Psoas muscle (tissue), 8 donors: ENCODE results near the gene SCAMP1. TPM values are rescaled to one million over a fixed set of nuclear protein-coding genes. Genes with fewer than 3 reads are reported as not detected.

Experiments used
- ATAC-seq, 4 donors: fragments of 200-7000 bp; cut with Tn5 transposase; one replicate each; pipeline ENCODE4 v1.9.1; 2020; ENCODE audit warnings: moderate library complexity in 3 of 4, mild to moderate bottlenecking in 2 of 4
- DNase-seq, 2 donors: peaks; one replicate each; pipeline ENCODE4 v3.0.0-alpha.2; 2020
- H3K27ac ChIP-seq: fragments of 200-600 bp; one replicate; pipeline ENCODE4 v1.8.0; 2022
- H3K27me3 ChIP-seq, 3 donors: fragments of 200-600 bp in 1 of 3; one replicate each; pipeline versions ENCODE4 v1.6.1 to v1.8.0; 2013 to 2022; ENCODE audit warnings: low read length in 2 of 3, mild to moderate bottlenecking in 2 of 3, moderate library complexity in 1 of 3; ENCODE audit not compliant: insufficient read depth in 3 of 3
- H3K36me3 ChIP-seq, 2 donors: fragments of 200-600 bp in 1 of 2; one replicate each; pipeline versions ENCODE4 v1.6.1 to v1.8.0; 2013 to 2022; ENCODE audit warnings: low read depth in 1 of 2, mild to moderate bottlenecking in 1 of 2, moderate library complexity in 1 of 2; ENCODE audit not compliant: insufficient read depth in 1 of 2
- H3K4me1 ChIP-seq: fragments of 200-600 bp; one replicate; pipeline ENCODE4 v1.8.0; 2022
- H3K4me3 ChIP-seq: fragments of 200-600 bp; one replicate; pipeline ENCODE4 v1.8.0; 2022; ENCODE audit warnings: mild to moderate bottlenecking
- H3K9me3 ChIP-seq: fragments of 200-600 bp; one replicate; pipeline ENCODE4 v1.8.0; 2022
- WGBS, 3 donors: extraction: QIAGEN DNeasy Blood & Tissue Kit; methylation state at CpG; one replicate each; pipeline versions ENCODE4 v1.1.6 to v1.1.7; 2013; 5-methylcytosine and 5-hydroxymethylcytosine counted together
- intact Hi-C, 2 donors: fragments of 100-400 bp; cut with DNase I; formaldehyde crosslinking; loops; one replicate each; pipeline versions ENCODE4 v1.11.0 to v1.14.2; 2022
- polyA plus RNA-seq, 3 donors: library from polyadenylated mRNA; stranded (reverse); fragments of 200-250 nt; gene quantifications; one replicate each; pipeline ENCODE4 v1.2.3, GENCODE V29; 2013
- total RNA-seq, 4 donors: library from RNA; stranded (reverse); fragmentation: NEBNext Ultra II Directional in 2 of 4; extraction: Animal tissue kit (Norgen Biotek cat#: 25700) in 2 of 4; gene quantifications; one replicate each; pipeline versions ENCODE4 v1.2.1 to v1.2.4, GENCODE V29; 2021 to 2023
- TF ChIP-seq, protein P1 (sequence below): fragments of 200-600 bp; IDR thresholded peaks from one replicate; pipeline ENCODE4 v1.8.0; 2022; ENCODE audit warnings: antibody characterized with exemption
- donor health status: healthy with polysubstance abuse.
- donor health status: DM: no; HTN: no; CAD: no; lungs with moderate emphysema.
- donor health status: Bipolar disorder and iron deficiency.
- donor health status: healthy.
- donor health status: DM: yes; HTN: yes; CAD: no.
- donor health status: DM: no; HTN: no; CAD: no.
- donor health status: DM: no; HTN: no; CAD: no.
- donor health status: DM: yes; HTN: yes; CAD: no.

SCAMP1 gene
- total and polyA plus RNA-seq, 7 donors: 7.2 to 28.4 (median 16.4) TPM

DNA sequence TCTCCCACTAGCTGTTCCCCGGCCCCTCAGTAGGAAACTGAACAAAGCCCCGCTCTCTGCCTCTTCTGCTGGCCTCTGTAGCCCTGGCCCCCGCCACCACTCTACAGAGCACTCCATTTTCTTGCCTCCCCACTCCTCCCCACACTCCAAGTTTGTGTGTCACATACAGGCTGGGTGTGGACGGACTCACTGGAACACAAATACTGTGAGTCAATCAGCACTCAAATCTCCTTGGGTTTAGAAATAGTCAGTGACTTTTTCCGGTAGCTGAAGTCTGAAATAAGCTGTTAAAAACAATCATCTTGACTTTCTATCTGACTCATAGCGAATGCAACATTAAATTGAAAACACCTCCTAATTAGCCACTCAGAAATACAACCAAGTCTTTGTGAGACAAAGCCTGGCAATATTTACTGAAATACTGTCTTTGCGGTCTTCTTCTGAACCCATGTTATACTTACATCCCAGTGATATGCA is 165.7 kb downstream of the SCAMP1 start:
- no peak overlapping the region for H3K27ac ChIP-seq
- WGBS, 3 donors: 90 to 94% (median 93%) methylated on average over 7 of the region's 7 CpGs
- no peaks in the 10 kb centered on the region for H3K9me3 ChIP-seq
- peaks cover 5% of the 10 kb centered on the region for H3K4me1 ChIP-seq
- intact Hi-C loops: no loop called here
- no peaks in the 10 kb centered on the region for H3K27me3 ChIP-seq
- no peak for DNase-seq
- H3K36me3 ChIP-seq: no peaks in the 10 kb centered on the region
- H3K4me3 ChIP-seq: no peak overlapping the region
- ATAC-seq: peak in 3 of 4 donors; percentile 18 to 55 (median 48)
- TF ChIP-seq, protein P1, sequence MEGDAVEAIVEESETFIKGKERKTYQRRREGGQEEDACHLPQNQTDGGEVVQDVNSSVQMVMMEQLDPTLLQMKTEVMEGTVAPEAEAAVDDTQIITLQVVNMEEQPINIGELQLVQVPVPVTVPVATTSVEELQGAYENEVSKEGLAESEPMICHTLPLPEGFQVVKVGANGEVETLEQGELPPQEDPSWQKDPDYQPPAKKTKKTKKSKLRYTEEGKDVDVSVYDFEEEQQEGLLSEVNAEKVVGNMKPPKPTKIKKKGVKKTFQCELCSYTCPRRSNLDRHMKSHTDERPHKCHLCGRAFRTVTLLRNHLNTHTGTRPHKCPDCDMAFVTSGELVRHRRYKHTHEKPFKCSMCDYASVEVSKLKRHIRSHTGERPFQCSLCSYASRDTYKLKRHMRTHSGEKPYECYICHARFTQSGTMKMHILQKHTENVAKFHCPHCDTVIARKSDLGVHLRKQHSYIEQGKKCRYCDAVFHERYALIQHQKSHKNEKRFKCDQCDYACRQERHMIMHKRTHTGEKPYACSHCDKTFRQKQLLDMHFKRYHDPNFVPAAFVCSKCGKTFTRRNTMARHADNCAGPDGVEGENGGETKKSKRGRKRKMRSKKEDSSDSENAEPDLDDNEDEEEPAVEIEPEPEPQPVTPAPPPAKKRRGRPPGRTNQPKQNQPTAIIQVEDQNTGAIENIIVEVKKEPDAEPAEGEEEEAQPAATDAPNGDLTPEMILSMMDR: no peak

DNA sequence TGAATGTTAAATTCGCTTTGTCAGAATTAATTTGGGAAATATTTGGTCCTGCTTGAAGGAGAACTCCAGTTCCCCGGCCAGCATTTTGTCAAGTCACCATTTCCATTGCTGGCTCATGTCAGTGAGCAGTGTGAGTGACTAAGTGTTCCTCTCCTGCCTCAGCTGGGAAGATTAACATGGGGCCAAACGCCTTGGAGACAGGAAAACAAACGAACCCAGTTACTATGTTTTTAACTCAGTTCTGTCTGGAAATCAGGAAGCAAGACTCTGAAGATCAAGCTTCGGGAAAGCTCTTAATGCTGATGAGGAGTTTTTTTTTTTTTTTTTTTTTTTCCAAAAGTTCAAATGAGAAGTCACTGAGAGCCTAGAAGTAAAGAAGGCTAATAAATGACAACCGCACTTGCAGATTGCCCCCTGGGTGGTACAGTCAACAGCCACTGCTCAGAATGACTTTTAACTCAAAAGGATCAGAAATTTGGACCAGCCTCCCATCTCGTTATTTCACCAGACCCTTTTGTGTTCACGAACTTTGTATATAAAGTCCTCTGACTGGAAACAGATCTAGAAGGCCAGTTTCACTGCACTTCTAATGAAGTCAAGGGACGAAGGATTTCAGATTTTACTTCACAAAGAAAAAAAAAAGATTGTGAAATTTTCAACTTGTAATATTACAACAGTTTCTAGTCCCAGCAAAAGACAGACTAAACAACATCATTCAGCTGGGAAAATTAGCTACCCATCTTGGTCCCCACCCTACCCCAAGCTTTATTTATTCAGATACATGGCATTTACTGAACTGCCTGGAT is 166.8 kb downstream of the SCAMP1 start:
- no peaks in the 10 kb centered on the region for H3K27me3 ChIP-seq
- 35 to 46% (median 36%) methylated on average over 9 of the region's 9 CpGs for WGBS, 3 donors
- H3K4me3 ChIP-seq: no peak overlapping the region
- H3K36me3 ChIP-seq: no peaks in the 10 kb centered on the region
- H3K9me3 ChIP-seq: no peaks in the 10 kb centered on the region
- peak overlapping the region; percentile 53 for H3K27ac ChIP-seq
- TF ChIP-seq, protein P1: no peak
- peak in 1 of 2 donors; percentile 52 for DNase-seq
- intact Hi-C loops: no loop called here
- peak; percentile 73 to 87 (median 78) for ATAC-seq
- peaks cover 5% of the 10 kb centered on the region for H3K4me1 ChIP-seq

DNA sequence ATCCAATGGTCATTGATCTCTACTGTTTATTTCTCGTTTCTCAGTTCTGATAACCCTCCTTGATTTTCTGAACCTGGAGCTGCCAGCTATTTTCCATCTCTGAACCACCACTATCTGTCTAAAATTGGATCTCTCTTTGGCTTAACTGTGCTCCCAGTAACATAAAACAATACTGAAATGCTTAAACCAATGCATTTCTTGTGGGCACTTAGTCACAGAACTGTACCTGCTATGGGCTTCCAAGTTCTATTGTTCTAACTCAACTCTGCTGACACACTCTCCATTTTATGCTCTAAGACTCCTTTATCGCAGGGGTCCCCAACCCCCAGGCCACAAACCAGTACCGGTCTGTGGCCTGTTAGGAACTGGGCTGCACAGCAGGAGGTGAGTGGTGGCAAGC is 167.5 kb downstream of the SCAMP1 start:
- Histone ChIP-seq H3K9me3 (no peaks in the 10 kb centered on the region), H3K27ac (peak overlapping the region; percentile 53), H3K4me3 (no peak overlapping the region), H3K4me1 (peaks cover 5% of the 10 kb centered on the region), H3K27me3 (no peaks in the 10 kb centered on the region), H3K36me3 (no peaks in the 10 kb centered on the region)
- WGBS, 3 donors: 91 to 95% (median 94%) methylated on average over 3 of the region's 3 CpGs
- no peak for ATAC-seq
- intact Hi-C loops: no loop called here
- DNase-seq: no peak
- TF ChIP-seq, protein P1: no peak

Other genes with a start within 250 kb of the SCAMP1 start
- 10 to 100 TPM; 12.4 to 23.0 (median 15.5) TPM for gene AP3B1, start 65.9 kb upstream of the SCAMP1 start, total RNA-seq
- gene AP3B1, start 65.9 kb upstream of the SCAMP1 start, polyA plus RNA-seq: 10 to 100 TPM; 13.3 to 24.4 (median 13.5) TPM